HG02763 (cell line): ENCODE measurements around the gene COL2A1.

ENCODE experiments used
- ATAC-seq: cut with Tn5 transposase; IDR thresholded peaks from one replicate; pipeline ENCODE4 v1.9.1; 2021; ENCODE audit warnings: mild to moderate bottlenecking, moderate library complexity; ENCODE audit not compliant: unreplicated experiment

The COL2A1 gene

GRCh38 chr12:47949441-47950341, 54.6 kb downstream of the COL2A1 start:
- ATAC-seq: no peak

GRCh38 chr12:47947341-47947740, 56.9 kb downstream of the COL2A1 start:
- ATAC-seq: no peak

GRCh38 chr12:47946413-47947323, 57.6 kb downstream of the COL2A1 start:
- ATAC-seq: no peak

GRCh38 chr12:47945341-47945728, 58.9 kb downstream of the COL2A1 start:
- ATAC-seq: no peak

DNA sequence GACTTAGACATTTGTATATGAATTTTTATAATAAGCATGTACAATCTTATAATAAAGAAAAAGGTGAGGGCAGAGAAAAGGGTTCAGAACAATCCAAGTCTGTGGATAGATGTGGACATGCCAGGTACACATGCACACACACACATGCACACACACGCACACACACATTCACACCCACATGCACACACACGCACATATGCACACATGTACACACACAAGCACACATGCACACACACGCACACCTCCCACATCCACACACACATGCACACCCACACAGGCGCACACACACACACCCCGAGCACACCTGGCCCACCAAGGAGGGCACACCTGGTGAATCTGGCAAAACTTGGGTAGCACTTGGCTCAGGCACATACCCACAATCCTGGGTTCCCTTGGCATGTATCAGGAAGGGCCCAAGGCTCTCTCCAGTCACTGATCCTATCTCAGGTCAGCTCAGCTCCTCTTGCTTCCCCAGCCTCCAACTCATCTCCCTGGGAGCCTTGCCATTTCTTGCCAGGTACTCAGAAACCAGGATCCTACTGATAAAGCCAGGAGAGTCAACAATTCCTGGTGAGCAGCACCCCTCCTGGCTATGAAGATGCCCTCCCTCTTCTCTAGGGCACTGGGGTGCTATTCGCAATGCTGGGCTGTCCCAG, 59.5 kb downstream of the COL2A1 start:
- ATAC-seq: no peak

GRCh38 chr12:47943623-47944340, 60.5 kb downstream of the COL2A1 start:
- ATAC-seq: no peak

DNA sequence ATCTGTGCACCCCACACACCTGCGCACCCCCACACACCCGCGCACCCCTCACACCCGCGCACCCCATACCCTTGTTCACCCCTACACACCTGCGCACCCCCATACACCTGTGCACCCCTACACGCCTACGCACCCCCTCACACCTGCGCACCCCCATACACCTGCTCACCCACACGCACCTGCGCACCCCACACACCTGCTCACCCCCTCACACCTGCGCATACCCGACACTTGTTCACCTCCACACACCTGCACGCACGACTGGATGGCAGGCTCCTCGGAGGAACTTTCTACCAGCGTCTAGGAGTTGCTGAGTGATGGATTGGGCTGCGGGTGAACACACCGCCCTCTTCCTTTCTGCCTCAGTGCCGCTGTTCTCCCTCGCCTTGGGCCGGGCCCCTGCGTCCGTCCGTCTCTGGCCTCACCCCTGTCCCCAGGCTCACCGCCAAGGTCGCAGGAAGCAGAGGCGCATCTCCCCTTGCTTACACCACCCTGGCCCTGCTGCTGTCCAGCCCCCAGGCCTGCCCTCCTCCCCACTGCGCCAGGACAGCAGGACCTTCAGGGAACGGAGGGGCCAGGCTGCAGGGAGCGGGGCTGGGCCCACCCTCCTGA, 61.6 kb downstream of the COL2A1 start:
- ATAC-seq: no peak

DNA sequence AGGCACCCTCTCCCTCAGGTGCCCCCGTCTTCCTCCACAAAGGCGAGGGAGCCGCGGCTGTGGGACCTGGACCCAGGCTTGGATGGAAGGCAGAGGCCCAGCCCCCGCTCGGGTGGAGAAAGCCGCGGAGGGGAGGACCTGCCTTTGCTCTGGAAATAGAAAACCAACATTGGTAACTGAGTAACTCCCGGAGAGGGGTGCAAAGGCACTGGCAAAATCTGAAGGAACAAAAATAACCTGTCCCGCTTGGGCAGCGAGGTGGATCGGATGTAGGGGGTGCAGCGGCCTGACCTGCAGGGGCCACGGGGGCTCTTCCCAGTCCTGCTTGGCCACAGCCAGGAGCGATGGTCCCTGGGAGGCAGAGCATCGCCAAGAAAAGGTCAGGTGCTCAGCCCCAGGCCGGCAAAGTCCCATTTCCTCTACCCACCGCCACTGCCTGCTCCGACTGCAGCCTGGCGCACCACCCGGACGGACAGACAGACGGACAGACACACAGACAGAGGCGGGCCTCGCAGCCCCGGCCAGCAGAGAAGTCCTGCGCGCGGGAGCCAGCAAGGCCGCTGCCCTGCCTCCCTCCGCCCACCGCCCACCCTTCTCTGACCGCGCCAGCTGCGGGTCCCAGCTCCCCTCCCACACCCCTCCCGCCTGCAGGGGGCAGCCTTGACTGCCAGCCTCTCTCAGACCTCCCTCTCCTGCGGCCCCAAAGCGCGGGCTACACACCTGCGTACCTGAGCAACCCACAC, 62.2 kb downstream of the COL2A1 start:
- ATAC-seq: no peak

DNA sequence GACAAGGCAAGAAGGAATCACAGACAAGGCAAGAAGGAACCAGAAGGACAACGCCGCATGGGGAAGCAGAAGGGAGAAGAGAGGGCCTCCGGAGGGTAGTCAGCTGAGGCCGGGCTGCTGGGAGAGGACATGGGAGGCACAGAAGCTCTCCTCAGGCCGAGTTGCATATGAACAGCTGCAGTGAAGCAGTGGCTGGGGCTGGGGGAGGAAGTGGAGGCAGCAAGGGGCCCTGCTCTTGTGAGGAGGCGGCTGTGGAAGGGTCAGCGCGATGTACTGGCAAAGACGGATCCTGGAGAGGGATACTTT, 62.8 kb downstream of the COL2A1 start:
- ATAC-seq: no peak

- ATAC-seq: no peak
Measured at GRCh38 chr12:47940773-47941474, 63.4 kb downstream of the COL2A1 start.

DNA sequence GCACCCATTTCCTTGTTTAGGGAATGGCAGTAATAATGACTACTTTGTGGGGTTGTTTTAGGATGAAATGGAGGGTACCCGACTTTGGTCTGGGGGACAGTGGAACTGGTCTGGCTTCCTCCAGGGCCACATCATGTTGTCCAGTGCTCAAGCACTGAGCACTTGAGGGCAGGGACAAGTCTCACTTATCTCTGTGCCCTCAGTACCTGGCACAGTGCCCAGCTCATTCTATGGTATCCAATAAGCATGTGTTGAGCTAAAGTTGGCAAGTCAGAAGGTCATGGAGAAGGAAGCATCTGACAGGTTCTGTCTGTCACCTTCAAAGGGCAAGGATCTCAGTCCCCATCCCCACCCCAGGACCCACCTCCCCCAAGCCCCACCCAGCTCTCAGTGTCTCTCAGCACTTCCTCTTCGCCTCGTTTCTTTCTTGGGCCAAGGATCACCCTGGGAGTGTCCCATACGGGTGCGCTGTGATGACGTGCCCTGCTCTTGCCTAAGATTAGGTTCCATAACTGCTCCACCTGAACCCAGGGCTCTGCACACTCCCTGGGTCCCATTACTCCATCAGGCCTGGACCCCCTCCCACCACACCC, 65.2 kb downstream of the COL2A1 start:
- ATAC-seq: no peak

DNA sequence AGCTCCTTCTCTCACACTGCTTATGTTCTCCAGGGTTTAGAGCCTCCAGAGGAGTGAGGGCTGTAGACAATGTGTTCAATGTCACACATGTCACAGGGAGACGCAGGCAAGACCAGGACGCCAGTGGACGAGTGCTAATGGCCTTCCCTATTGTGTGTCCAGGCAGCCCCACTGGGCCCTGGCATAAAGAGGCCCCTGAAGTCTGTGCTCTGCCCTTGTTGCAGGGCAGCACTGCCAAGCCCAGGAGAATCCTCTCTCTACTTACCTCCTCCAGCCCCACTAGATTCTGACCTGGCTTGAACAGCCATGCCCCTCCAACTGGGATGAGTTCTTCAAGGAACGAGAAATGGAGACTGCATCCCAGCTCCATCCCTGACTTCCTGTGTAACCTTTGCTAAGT, 65.7 kb downstream of the COL2A1 start:
- no peak for ATAC-seq

GRCh38 chr12:47938093-47938492, 66.2 kb downstream of the COL2A1 start:
- no peak for ATAC-seq

- ATAC-seq: no peak
Measured at GRCh38 chr12:47935184-47935583, 69.1 kb downstream of the COL2A1 start.

DNA sequence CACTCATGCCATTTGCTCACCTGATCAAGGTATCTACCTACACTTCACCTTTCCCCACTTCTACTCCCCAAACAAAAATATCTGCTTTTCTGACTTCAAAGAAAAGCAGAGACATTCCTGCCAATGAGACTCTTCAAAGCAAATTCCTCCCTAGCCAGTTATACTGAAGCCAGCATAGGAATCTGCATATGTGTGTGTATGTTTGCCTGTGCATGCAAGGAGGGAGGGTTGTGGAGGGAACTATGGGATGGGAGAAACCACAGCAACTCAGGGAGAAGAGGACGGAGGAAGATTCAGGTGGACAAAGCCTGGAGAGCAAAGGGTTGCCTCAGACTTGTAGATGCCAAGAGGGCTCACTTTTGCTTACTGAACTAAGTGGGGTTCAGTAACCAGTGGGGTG, 73.1 kb downstream of the COL2A1 start:
- ATAC-seq: no peak

GRCh38 chr12:47930634-47931033, 73.6 kb downstream of the COL2A1 start:
- no peak for ATAC-seq

DNA sequence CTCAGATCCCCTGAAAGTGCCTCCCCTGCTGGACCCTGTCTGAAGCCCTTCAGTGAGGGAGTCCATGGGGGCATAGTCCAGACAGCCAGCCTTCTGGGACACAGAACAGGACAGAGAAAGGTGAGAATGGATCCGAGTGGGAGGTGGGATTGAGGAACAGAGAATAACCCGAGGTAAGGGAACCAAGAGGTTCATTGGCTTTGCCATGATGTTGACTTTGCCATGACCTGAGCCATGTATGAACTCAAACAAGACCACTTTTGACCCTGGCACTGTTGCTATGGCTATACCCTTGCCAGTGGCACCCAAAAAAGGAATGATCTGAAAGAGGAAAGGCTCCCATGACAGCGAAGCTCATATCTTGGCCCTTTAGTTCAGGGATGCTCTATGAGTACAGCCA, 76.9 kb downstream of the COL2A1 start:
- no peak for ATAC-seq
